SKM-1 treated with dmso at 0.1 percent for 144 hours (cell line): ENCODE results near the gene DUOXA1.
"Not testable (repeated sequence)": the region's sequence is repeated elsewhere in the genome, so short reads cannot be mapped to it uniquely, and the experiment has no call there.

ENCODE experiments used
- DNase-seq: peaks from one replicate; lab custom pipeline; 2025; ENCODE audit not compliant: unreplicated experiment; lab: John Stamatoyannopoulos, UW

Gene DUOXA1

DNA sequence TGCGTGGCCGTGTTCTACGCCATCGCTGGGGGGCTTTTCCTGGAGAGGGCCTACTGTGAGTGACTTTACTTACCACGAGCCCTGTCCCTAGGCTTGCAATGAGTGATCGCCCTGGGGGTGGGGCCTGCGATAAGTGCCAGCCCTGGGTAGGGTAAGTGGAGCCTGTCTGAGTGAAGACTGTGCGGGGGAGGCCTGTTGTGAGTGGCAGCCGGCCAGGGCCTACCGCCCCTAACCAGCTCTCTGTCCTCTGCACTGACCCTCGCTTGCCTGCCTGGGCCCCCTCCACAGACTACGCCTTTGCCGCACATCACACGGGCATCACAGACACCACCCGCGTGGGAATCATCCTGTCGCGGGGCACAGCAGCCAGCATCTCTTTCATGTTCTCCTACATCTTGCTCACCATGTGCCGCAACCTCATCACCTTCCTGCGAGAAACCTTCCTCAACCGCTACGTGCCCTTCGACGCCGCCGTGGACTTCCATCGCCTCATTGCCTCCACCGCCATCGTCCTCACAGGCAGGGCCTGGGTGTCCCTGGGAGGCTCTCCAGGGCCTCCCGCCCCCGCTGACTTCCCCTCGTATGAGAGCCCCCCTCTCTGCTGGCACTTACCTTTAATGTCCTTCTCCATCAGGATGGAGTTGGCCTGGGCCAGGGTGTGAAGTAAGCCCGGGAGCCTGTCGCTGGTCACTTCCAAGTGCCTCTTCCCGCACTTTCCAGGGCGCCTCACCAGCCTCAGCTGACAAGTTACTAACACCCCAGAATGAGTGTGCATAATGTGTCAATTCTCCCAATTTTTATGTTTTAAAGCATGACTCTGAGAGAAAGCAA lies 22.5 kb upstream of the DUOXA1 start:
- DNase-seq = no peak

DNA sequence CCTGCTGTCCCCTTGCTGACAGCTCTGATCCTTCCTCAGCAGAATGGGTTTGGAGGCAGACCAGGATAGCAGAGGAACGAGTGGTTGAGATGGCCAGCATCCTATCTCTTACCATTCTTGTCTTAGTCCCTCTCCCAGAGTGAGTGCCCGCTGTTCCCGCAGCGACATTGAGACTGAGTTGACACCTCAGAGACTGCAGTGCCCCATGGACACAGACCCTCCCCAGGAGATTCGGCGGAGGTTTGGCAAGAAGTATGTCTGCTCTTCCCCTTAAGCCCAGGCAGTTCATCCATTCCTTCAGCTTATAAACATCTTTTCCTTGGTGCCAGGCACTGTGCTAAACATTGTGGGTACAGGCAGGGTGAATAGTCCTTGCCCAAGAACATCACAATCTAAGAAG lies 21.3 kb upstream of the DUOXA1 start:
- DNase-seq = no peak

DNA sequence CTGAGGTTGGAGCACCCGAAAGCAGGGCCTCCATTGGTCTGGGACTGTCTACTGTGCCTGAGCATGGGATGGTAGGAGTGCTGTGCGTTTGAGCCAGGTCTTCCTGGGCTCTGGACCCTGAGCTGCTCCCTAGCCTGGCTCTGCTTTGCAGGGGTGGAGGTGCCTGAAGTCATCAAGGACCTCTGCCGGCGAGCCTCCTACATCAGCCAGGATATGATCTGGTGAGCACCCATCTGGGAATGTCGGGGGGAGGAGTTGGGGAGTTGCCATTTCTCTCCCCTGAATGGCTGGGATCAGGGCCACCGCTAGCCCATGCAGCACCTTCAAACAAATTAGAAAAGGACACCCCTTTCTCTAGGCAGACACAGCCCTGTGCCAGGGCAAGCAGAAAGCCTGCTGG lies 20.8 kb upstream of the DUOXA1 start:
- DNase-seq = no peak

DNA sequence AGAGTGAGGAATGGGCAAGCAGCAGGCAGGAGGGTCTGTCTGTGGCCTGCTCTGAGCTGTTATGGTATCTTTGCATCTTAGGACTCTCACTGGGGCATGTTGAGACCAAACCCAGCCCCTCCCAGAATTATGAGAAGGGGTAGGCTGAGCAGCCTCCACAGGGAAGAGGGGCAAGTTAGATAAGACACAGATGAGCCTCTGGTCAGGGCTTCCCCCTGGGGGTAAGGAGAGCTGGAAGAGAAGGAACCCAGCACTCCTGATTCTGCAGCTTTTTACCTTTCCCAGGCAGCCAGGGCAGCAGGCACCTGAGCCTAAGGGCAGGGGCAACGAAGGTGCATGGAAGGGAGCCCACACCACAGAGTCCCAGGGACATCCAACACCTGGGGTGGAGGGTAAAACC lies 19.4 kb upstream of the DUOXA1 start:
- no peak for DNase-seq

DNA sequence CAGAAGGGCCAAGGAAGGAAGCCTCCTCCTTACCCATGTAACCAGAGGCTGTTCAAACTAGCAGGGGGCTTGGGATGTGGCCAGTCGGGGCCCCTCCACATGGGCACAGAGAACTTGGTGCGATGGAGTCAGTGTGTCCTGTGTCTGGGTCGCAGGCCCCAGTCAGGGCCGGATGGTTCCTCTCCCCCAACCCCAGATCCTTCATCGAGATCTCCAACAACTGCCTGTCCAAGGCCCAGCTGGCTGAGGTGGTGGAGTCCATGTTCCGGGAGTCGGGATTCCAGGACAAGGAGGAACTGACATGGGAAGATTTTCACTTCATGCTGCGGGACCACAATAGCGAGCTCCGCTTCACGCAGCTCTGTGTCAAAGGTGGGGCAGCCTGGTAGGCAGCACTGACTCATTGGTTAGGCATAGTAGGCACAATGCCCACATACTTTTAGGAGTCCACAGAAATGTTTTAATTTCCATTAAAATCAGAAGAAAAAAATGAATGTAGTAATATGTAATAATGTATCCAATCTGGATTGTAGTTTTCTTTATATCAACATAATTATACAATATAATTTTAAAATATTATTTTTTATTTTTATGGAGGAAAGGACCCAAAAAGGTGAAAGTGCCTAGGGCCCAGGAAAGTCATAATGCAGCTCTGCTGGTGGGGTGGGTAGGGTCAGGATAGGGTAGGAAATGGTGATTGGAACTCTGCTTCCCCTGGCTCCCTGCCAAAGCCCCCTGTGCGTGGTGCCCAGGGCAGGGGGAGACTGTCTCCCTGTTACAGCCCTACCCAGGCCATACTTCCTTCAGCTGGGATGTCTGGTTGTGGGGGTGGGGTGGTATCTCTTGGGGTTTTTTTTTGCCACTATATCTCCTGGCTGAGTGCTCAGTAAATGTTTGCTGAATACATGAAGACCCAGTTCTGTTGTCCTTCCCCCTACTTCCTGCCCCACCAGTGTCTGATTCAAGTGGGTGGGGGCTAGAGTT lies 18.7 kb upstream of the DUOXA1 start:
- no peak for DNase-seq

DNA sequence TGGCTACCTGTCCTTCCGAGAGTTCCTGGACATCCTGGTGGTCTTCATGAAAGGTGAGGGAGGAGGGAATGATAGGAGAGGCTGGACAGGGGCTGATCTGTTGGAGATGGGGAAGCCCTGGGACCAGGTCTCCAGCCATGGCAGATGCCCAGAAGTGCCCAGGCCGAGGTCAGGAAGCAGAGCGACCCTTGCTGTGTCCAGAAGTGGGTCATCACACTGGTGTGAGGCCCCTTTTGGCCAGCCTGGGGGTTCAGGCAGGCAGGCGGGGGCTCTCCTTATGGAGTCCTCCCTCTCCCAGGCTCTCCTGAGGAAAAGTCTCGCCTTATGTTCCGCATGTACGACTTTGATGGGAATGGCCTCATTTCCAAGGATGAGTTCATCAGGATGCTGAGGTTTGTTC lies 17.9 kb upstream of the DUOXA1 start:
- DNase-seq = no peak

DNA sequence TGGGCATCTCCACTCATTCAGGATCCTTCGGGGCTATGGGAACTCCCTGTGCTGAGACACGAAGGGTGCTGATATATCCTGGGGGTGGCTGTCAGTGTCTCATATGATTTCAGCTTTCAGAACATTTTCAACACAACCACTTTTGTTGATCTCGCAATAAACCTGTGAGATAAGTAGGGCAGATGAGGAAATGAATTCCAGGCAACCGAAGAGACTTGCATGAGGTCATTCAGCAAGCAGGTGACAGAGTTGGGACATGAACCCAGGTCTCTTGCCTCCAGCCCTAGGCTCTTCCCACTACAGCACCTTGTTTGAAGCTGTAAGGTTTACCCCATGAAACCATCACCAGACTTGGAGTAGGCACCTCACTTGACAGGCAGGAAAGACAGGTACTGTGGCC lies 16.7 kb upstream of the DUOXA1 start:
- DNase-seq = peak; percentile 52

DNA sequence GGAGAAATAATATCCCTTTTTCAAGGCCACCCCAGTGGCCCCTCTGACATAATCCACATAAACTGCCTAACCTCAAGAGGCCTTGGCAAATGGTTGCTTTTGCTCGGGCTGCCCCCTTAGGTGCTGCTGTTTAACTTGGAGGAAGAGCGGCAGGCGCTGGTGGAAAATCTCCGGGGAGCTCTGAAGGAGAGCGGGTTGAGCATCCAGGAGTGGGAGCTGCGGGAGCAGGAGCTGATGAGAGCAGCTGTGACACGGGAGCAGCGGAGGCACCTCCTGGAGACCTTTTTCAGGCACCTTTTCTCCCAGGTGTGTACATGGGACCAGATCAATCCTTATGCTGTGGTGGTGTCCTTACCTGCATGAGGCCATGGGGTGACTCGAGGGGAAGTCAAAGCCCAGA lies 15.1 kb upstream of the DUOXA1 start:
- DNase-seq = no peak

DNA sequence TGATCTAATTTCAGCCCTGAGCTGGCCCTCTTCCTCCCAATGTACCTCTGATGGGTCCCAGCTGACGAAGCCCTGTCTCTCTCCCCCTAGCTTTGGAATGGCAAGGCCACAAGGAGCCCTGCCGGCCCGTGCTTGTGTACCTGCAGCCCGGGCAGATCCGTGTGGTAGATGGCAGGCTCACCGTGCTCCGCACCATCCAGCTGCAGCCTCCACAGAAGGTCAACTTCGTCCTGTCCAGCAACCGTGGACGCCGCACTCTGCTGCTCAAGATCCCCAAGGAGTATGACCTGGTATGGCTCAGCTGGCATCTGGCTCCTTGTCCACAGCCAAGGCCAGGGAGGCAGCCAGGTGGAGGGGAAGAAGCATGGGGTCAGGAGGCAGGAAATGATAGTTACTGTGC lies 14.3 kb upstream of the DUOXA1 start:
- DNase-seq = no peak

DNA sequence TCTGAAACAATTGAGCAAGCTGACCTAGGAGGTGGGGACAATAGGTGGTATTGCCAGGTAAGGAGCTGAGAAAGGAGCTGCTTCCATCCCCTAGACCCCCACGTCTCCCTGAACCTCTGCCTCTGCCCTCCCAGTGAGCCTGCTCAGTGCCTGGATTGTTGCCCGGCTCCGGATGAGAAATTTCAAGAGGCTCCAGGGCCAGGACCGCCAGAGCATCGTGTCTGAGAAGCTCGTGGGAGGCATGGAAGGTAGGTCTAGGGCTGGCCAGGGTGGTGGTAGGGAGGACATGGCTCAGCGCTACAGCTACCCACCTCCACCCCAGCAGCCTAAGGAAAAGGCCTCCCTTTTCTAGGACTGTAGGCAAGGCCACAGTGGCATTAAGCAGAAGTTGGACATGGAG lies 13.4 kb upstream of the DUOXA1 start:
- DNase-seq = no peak

DNA sequence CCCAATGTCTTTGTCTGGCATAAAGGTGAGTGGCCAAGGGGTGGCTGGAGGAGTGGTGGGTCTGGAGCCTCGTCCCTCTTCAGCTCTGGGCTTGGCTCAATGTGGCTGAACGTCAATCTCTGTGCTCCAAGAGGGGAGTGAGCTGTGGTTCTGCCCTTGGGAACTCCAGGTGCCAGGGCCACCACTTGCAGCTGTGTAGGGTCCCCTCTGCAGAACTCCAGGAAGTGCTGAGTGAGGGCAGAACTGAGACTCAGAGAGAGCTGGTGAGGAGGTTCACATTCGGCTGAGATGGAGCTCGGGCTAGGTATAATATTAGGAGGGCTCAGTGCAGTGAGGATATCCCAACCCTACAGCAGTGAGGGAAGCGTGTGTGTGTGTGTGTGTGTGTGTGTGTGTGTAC lies 11.7 kb upstream of the DUOXA1 start:
- DNase-seq = no peak

DNA sequence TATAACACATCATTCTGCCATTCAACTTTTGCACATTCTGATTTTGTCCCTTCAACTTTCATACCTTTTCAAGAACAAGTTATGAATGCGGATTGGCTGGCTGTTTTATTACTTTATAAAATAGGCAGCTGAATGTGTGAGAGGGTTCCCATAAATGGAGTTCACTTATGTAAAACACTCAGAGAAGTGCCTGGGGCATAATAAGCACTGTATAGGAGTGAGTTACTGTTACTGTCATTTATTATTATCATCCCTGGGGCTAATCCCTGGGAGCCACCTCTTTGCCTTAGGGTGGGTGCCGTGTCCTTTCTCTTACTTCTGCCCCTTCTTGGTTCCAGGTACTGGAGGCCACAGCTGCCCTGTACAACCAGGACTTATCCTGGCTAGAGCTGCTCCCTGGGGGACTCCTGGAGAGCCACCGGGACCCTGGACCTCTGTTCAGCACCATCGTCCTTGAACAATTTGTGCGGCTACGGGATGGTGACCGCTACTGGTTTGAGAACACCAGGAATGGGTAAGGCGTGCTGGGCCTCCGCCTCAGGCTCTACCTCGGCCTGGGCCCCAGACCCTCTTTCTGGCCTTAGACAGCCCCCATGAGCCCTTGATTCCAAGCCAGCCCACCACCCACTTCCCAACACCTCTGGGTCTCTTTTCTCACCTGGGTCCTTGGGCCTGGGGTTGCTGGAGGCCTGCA lies 11.0 kb upstream of the DUOXA1 start:
- DNase-seq = no peak

DNA sequence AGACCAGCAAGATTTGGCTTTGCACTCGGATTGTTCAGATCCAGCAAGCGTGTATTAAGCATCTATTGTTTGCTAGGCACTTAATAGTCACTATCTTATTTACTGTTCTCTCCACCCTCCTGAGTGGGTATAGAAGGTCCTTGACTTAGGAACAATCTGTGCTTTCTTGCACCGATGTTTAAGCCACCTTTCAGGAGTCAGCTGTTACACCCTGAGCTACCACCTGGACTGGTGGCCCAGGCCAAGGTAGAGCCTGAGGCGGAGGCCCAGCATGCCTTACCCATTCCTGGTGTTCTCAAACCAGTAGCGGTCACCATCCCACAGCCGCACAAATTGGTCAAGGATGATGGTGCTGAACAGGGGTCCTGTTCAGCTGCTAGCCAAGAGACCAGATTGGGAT lies 10.1 kb upstream of the DUOXA1 start:
- DNase-seq = no peak

DNA sequence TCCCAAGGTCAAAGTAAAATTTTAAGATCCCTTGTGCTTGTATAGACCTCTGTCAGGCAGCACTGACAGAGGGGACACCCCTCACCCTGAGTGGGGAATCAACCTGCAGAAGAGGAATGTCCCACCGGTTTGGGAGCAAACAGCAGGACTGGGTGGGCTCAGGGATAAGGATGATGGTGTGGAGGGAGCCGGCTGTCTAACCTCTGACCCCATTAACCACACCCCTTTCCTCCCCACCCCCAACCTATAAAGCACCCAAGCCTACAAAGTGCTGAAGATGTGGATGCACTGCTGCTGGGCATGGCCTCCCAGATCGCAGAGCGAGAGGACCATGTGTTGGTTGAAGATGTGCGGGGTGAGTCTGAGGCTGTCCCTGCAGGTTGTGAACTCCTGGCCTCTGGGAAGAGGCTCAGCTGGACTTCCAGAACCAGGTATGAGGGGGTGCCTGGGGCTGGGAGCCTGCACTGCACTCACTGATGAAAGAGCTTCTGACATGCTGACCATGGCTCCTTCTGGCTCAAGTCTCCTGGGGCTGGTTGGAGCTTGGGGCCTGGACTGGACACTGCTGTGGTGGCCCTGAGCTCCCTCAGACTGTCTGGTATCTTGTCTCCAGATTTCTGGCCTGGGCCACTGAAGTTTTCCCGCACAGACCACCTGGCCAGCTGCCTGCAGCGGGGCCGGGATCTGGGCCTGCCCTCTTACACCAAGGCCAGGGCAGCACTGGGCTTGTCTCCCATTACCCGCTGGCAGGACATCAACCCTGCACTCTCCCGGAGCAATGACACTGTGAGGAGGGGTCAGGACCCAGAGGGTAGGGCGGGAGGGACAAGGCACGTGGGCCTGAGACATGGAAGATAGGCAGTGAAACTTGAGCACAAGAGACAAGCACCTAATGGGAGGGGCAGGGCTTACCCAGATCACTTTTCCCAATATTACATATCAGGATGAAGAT lies 9.4 kb upstream of the DUOXA1 start:
- no peak for DNase-seq

DNA sequence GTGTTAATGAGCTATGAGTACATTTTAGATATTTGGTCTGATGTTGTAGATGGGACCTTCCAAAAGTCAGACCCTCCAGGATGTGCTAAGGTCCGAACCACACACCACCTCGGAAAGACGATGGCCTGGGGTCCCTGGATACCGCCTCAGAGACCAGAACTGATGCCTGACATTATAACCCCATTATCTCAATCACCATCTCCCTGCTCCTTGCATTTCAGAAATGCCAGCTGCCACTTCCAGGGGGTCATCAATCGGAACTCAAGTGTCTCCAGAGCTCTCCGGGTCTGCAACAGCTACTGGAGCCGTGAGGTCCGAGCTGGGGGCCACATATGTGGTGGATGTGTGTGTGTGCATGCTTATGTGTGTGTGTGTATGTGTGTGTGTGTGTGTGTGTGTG lies 8.0 kb upstream of the DUOXA1 start:
- no peak for DNase-seq

DNA sequence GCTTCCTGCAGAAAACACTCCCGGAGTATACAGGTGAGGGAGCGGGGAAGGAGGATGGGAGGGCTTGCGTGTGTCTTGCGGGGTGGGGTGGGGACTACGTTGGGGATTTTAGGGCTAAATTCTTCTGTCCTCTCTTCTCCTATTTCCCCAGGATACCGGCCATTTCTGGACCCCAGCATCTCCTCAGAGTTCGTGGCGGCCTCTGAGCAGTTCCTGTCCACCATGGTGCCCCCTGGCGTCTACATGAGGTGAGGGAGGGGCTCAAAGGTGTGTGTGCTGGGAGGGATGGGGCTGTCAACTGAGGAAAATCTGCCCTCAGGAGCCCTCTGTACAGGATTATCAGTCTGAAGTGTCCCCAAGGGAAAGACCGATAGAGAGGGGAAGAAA lies 6.7 kb upstream of the DUOXA1 start:
- no peak for DNase-seq

DNA sequence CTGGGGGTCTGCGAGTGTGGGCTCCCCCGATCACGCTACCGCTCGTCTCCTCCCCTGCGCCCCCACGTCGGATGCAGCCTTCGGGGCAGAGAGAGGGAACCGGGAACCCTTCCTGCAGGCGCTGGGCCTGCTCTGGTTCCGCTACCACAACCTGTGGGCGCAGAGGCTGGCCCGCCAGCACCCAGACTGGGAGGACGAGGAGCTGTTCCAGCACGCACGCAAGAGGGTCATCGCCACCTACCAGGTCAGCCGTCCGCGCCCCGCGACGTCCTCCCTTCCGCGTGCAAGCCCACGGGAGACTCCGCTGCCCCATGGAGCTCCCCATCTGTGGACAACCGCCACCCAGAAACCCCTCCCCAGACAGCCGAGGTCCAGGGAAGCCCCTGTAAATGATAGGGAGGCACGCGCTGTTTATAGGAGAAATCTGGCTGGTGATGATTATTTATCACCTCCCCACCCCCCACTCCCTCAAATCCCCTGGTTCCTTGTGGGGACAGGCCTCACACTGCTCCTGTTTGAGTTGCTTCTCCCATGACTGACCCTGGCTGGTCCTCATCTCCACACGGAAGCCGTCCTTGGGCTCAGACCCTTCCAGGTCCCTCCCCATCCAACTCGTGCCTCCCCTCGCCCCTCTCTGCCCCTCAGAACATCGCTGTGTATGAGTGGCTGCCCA lies 6.2 kb upstream of the DUOXA1 start:
- DNase-seq = not testable (repeated sequence)

DNA sequence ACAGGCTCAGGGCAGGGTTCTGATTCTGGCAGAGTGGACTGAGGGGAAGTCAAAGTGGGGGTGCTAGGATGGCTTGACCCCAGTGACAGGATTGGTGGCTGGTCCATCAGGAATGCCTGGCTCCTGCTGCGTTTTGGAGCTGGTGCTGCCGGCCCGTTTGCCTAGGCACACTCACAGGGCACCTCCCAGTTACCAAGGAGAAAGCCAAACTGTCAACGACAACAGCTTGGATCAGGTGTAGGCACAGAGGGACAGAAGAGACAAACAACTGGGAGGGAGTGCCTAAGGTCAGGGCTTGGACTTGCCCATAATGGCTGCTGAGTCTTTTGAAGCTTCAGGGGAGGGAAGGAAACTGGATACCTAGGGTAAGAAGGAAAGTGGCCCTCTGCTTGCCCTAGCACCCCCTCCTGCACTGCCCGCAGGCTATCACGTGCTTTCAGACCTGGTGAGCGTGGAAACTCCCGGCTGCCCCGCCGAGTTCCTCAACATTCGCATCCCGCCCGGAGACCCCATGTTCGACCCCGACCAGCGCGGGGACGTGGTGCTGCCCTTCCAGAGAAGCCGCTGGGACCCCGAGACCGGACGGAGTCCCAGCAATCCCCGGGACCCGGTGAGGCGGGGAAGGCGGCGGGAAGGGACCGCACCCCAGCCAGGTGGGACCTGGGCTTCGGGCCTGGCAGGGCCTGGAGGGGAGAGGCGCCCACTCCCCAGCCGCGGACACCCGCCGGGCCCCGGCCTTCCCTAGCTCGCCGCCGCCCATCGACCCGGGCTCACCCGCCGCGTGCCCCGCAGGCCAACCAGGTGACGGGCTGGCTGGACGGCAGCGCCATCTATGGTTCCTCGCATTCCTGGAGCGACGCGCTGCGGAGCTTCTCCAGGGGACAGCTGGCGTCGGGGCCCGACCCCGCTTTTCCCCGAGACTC lies 5.3 kb upstream of the DUOXA1 start:
- DNase-seq = no peak

DNA sequence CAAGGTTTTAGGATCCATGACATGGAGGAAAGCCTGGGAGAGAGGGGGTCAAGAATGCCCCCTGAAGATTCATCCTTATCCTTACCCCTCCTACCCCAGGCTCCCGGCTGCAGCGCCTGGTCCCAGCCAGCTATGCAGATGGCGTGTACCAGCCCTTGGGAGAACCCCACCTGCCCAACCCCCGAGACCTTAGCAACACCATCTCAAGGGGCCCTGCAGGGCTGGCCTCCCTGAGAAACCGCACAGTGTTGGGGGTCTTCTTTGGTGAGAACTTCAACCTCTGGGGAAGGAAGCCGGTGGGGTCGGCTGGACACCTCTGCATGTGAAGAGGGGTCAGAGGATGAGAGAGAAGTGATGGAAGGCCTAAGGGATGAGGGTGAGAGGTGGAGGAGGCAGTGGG lies 4.4 kb upstream of the DUOXA1 start:
- no peak for DNase-seq
